OCI-LY3 (cell line): ENCODE data around the gene LAMC3.

Experiments
- H2AFZ ChIP-seq: fragments of 200-600, 300-600 bp; shearing (Covaris generic); 2 replicates; pipeline ENCODE4 v1.6.0; 2014; ENCODE audit warnings: antibody characterized with exemption, low read depth, low read length
- H3K27ac ChIP-seq: fragments of 200-600, 300-600 bp; sonication (generic); 2 replicates; pipeline ENCODE4 v1.5.1; 2014; ENCODE audit warnings: mild to moderate bottlenecking, low read length, moderate library complexity, mixed read lengths
- H3K27me3 ChIP-seq: fragments of 200-600, 300-600 bp; sonication (generic); 2 replicates; pipeline ENCODE4 v1.6.1; 2014; ENCODE audit warnings: low read depth, low read length, mixed read lengths
- H3K36me3 ChIP-seq: fragments of 200-600, 300-600 bp; sonication (generic); replicated peaks from 2 replicates; pipeline ENCODE3; 2014; ENCODE audit warnings: low read depth, low read length, mixed read lengths
- H3K4me1 ChIP-seq: fragments of 300-600, 200-600 bp; sonication (generic); 2 replicates; pipeline ENCODE4 v1.6.1; 2014; ENCODE audit warnings: low read length, mixed read lengths
- H3K4me2 ChIP-seq: fragments of 200-600, 300-600 bp; sonication (generic); 2 replicates; pipeline ENCODE4 v1.6.1; 2014; ENCODE audit warnings: low read length, mixed read lengths
- H3K4me3 ChIP-seq: fragments of 300-600, 200-600 bp; sonication (generic); 2 replicates; pipeline ENCODE4 v1.5.1; 2014; ENCODE audit warnings: antibody characterized with exemption, mild to moderate bottlenecking, low read length, moderate library complexity
- H3K79me2 ChIP-seq: fragments of 300-600, 200-600 bp; shearing (Covaris generic); 2 replicates; pipeline ENCODE4 v1.6.1; 2014; ENCODE audit warnings: mild to moderate bottlenecking, low read length, mixed read lengths
- H3K9ac ChIP-seq: fragments of 300-600, 200-600 bp; shearing (Covaris generic); 2 replicates; pipeline ENCODE4 v1.6.0; 2014; ENCODE audit warnings: mild to moderate bottlenecking, low read length, moderate library complexity
- H3K9me3 ChIP-seq: fragments of 200-600, 300-600 bp; shearing (Covaris generic); 2 replicates; pipeline ENCODE4 v1.6.1; 2014; ENCODE audit warnings: low read length, mixed read lengths; ENCODE audit not compliant: insufficient read depth
- H4K20me1 ChIP-seq: fragments of 200-600, 300-600 bp; sonication (generic); 2 replicates; pipeline ENCODE4 v1.6.1; 2016; ENCODE audit warnings: low read length, mixed read lengths; ENCODE audit not compliant: insufficient read depth
- EZH2phosphoT487 ChIP-seq: fragments of 200-600 bp; shearing (Covaris generic); IDR thresholded peaks from 2 replicates; pipeline ENCODE4 v1.6.1; 2018; ENCODE audit warnings: antibody characterized with exemption, mixed run types, low read depth
- TF ChIP-seq, protein P1 (sequence below): fragments of 200-600, 300-600 bp; sonication (generic); IDR thresholded peaks from 2 replicates; pipeline ENCODE4 v1.5.1; 2014; ENCODE audit warnings: antibody characterized with exemption, low read length, low read depth

Gene LAMC3

GRCh38 chr9:131051592-131052517 is 42.9 kb downstream of the LAMC3 start:
- no peak for TF ChIP-seq EZH2phosphoT487
- TF ChIP-seq, protein P1, sequence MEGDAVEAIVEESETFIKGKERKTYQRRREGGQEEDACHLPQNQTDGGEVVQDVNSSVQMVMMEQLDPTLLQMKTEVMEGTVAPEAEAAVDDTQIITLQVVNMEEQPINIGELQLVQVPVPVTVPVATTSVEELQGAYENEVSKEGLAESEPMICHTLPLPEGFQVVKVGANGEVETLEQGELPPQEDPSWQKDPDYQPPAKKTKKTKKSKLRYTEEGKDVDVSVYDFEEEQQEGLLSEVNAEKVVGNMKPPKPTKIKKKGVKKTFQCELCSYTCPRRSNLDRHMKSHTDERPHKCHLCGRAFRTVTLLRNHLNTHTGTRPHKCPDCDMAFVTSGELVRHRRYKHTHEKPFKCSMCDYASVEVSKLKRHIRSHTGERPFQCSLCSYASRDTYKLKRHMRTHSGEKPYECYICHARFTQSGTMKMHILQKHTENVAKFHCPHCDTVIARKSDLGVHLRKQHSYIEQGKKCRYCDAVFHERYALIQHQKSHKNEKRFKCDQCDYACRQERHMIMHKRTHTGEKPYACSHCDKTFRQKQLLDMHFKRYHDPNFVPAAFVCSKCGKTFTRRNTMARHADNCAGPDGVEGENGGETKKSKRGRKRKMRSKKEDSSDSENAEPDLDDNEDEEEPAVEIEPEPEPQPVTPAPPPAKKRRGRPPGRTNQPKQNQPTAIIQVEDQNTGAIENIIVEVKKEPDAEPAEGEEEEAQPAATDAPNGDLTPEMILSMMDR = no peak
- Histone ChIP-seq H3K27ac (no peak overlapping the region), H2AFZ (no peak overlapping the region), H3K79me2 (no peaks in the 10 kb centered on the region), H3K36me3 (peaks cover 8% of the 10 kb centered on the region), H3K4me2 (no peak overlapping the region), H4K20me1 (no peaks in the 10 kb centered on the region), H3K4me1 (no peaks in the 10 kb centered on the region), H3K9me3 (no peaks in the 10 kb centered on the region), H3K27me3 (no peaks in the 10 kb centered on the region), H3K9ac (no peak overlapping the region), H3K4me3 (no peak overlapping the region)

DNA sequence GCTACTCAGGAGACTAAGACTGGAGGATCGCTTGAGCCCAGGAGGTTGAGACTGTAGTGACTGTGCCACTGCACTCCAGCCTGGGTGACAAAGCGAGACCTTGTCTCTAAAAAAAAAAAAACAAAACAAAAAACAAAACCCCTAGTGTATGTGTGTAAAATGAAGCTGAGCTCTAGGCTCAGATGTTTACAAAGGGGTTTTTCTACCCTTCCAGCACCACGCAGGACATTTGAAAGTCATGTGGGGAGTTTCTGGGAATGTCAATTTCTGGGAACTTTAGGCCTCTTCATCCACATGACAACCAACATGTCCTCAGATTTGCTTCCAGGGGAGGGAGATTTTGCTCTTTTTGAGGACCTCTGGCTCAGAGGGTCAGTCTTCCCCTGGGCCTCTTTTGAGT is 44.9 kb downstream of the LAMC3 start:
- Histone ChIP-seq H2AFZ (no peak overlapping the region), H3K4me1 (no peaks in the 10 kb centered on the region), H3K36me3 (peaks cover 8% of the 10 kb centered on the region), H4K20me1 (no peaks in the 10 kb centered on the region), H3K4me3 (no peak overlapping the region), H3K9me3 (no peaks in the 10 kb centered on the region), H3K27ac (no peak overlapping the region), H3K27me3 (no peaks in the 10 kb centered on the region), H3K4me2 (no peak overlapping the region), H3K79me2 (no peaks in the 10 kb centered on the region), H3K9ac (no peak overlapping the region)
- TF ChIP-seq, protein P1 = no peak

DNA sequence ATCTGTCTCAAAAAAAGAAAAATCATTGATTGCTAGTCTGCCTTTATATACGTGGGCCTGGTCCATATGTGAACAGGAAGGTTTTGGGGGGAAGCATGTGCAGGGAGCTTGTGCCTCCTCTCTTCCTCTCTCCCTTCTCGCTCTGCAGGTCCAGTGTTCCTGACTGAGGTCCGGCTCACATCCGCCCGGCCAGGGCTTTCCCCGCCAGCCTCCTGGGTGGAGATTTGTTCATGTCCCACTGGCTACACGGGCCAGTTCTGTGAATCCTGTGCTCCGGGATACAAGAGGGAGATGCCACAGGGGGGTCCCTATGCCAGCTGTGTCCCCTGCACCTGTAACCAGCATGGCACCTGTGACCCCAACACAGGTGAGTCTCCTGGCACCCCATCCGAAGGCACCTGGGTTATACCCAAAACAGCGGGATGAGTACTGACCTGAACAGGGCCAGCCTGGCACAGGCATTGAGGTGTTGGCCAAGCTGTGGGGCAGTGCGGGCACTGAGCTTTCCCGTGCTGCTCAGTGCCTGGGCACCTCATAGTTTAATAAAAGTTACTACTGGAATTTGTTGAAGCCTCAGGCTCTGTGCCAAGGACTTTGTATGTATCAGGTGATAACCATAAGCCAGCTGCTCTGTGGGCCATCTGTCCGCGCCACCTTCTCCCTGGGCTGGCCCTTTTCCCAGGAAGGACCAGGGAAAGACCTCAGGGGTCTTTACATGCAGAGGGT is 48.0 kb downstream of the LAMC3 start:
- Histone ChIP-seq H3K27ac (no peak overlapping the region), H3K36me3 (peaks cover 15% of the 10 kb centered on the region), H3K4me3 (no peak overlapping the region), H3K4me1 (no peaks in the 10 kb centered on the region), H3K9me3 (no peaks in the 10 kb centered on the region), H3K79me2 (no peaks in the 10 kb centered on the region), H4K20me1 (no peaks in the 10 kb centered on the region), H3K9ac (no peak overlapping the region), H2AFZ (no peak overlapping the region), H3K27me3 (no peaks in the 10 kb centered on the region), H3K4me2 (no peak overlapping the region)
- TF ChIP-seq EZH2phosphoT487 = no peak
- TF ChIP-seq, protein P1 = no peak

- H3K9ac ChIP-seq = no peak overlapping the region
- H3K36me3 ChIP-seq = peaks cover 13% of the 10 kb centered on the region
- H3K4me2 ChIP-seq = no peak overlapping the region
- no peak overlapping the region for H2AFZ ChIP-seq
- no peaks in the 10 kb centered on the region for H3K79me2 ChIP-seq
- no peak overlapping the region for H3K27ac ChIP-seq
- no peaks in the 10 kb centered on the region for H3K9me3 ChIP-seq
- H3K4me3 ChIP-seq = no peak overlapping the region
- H4K20me1 ChIP-seq = no peaks in the 10 kb centered on the region
- TF ChIP-seq EZH2phosphoT487 = no peak
- TF ChIP-seq, protein P1 = no peak
- H3K4me1 ChIP-seq = no peaks in the 10 kb centered on the region
- H3K27me3 ChIP-seq = no peaks in the 10 kb centered on the region
Observed at GRCh38 chr9:131060900-131061630, 52.1 kb downstream of the LAMC3 start.
